Sigmoid colon (tissue), 7 donors: ENCODE data around the gene TUBA8. TPM values are rescaled to one million over a fixed set of nuclear protein-coding genes. Genes with fewer than 3 reads are reported as not detected.
A peak's percentile ranks its signal among the peaks of the same experiment; 100 is the strongest.

Source experiments
- DNase-seq: peaks from one replicate; pipeline ENCODE4 v3.0.0-alpha.2; 2019
- H3K27ac ChIP-seq, 4 donors: fragments of 200-600 bp; sonication (generic); one replicate each; pipeline ENCODE4 v1.5.1; 2016 to 2019; ENCODE audit warnings: mild to moderate bottlenecking in 1 of 4
- H3K27me3 ChIP-seq, 3 donors: fragments of 200-600 bp; sonication (generic); one replicate each; pipeline ENCODE4 v1.5.1; 2019; ENCODE audit warnings: mild to moderate bottlenecking in 1 of 3
- H3K36me3 ChIP-seq, 4 donors: fragments of 200-600 bp; sonication (generic); one replicate each; pipeline ENCODE4 v1.5.1; 2016 to 2019
- H3K4me1 ChIP-seq, 4 donors: fragments of 200-600 bp; sonication (generic); one replicate each; pipeline ENCODE4 v1.5.1; 2017 to 2019
- H3K4me3 ChIP-seq, 4 donors: fragments of 200-600 bp; sonication (generic); one replicate each; pipeline ENCODE4 v1.5.1; 2017 to 2019; ENCODE audit warnings: mild to moderate bottlenecking in 2 of 4, moderate library complexity in 1 of 4
- H3K9me3 ChIP-seq, 4 donors: fragments of 200-600 bp in 3 of 4; sonication (generic) in 3 of 4; one replicate each; pipeline versions ENCODE4 v1.5.1 to v1.6.1; 2013 to 2019
- EP300 ChIP-seq, 4 donors: sonication (generic); formaldehyde crosslinking; IDR thresholded peaks; one replicate each; pipeline ENCODE4 v1.6.1; 2017; ENCODE audit warnings: antibody characterized with exemption in 4 of 4
- POLR2A ChIP-seq, 2 donors: fragments of 450-650 bp; IDR thresholded peaks; one replicate each; pipeline ENCODE4 v1.6.1; 2016; ENCODE audit warnings: antibody characterized with exemption in 2 of 2, mild to moderate bottlenecking in 2 of 2, moderate library complexity in 2 of 2
- POLR2AphosphoS5 ChIP-seq, 4 donors: sonication (generic); formaldehyde crosslinking; IDR thresholded peaks; one replicate each; pipeline ENCODE4 v1.6.1; 2017; ENCODE audit warnings: antibody characterized with exemption in 4 of 4
- WGBS, 2 donors: extraction: QIAGEN DNeasy Blood & Tissue Kit; methylation state at CpG; one replicate each; pipeline ENCODE4 v1.1.7; 2013; 5-methylcytosine and 5-hydroxymethylcytosine counted together
- intact Hi-C: fragments of 100-400 bp; cut with DNase I; formaldehyde crosslinking; loops from one replicate; pipeline ENCODE4 v1.15.1; 2023
- polyA plus RNA-seq, 3 donors: library from polyadenylated mRNA; stranded (reverse); fragments of 200-250 nt; gene quantifications; one replicate each; pipeline ENCODE4 v1.2.3, GENCODE V29; 2013
- total RNA-seq, 4 donors: library from RNA; depleted of rRNA; stranded (reverse); fragments of >200 nt; gene quantifications; one replicate each; pipeline ENCODE4 v1.1.0, GENCODE V29; 2016
- TF ChIP-seq, protein P1 (sequence below), 4 experiments: fragments of 450-650 bp in 3 of 4; fragments of 200-600 bp in 1 of 4; IDR thresholded peaks; one replicate each; pipeline ENCODE4 v1.5.1; 2016 to 2019; ENCODE audit warnings: antibody characterized with exemption in 4 of 4, mild to moderate bottlenecking in 3 of 4, moderate library complexity in 2 of 4
- donor health status: healthy with polysubstance abuse.
- donor health status: Bipolar disorder and iron deficiency.
- donor health status: healthy.

Gene TUBA8
- total and polyA plus RNA-seq, 7 donors = 0.81 to 3.3 (median 1.1) TPM

DNA sequence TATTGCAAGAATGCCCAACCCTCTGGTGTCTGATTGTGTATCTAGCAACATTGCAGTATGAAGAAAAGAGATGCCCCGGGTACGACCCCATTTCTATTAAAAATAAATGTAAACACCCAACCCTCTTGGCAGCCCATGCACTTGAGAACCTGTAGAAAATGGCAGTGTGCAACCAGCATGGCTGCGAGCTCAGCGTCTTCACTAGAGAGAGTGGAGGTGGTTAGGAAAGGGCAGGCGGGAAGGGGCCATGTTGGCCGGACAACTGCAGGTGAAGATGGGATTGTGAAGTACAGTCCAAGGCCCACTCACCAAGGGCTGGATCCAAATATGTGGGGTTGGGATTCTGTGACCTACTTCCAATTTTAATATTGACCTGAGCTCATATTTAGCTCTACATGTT lies 16.9 kb upstream of the TUBA8 start:
- 90 to 93% methylated on average over 6 of the region's 6 CpGs for WGBS, 2 donors
- Histone ChIP-seq H3K4me3 (no peak overlapping the region), H3K27ac (peak overlapping the region in 3 of 4 donors; percentile 89 to 93 (median 90)), H3K9me3 (no peaks in the 10 kb centered on the region), H3K4me1 (peaks cover 0 to 37% (median 25%) of the 10 kb centered on the region in 4 donors), H3K36me3 (peaks cover 0 to 24% (median 3%) of the 10 kb centered on the region in 4 donors), H3K27me3 (no peaks in the 10 kb centered on the region)
- intact Hi-C loops = no loop called here
- no peak for TF ChIP-seq EP300 (IDR thresholded peaks at IDR 0.05)
- DNase-seq = no peak

GRCh38 chr22:18095101-18095805 lies 15.4 kb upstream of the TUBA8 start:
- Histone ChIP-seq H3K4me1 (peaks cover 0 to 37% (median 25%) of the 10 kb centered on the region in 4 donors), H3K36me3 (peaks cover 0 to 8% (median 0%) of the 10 kb centered on the region in 4 donors), H3K27me3 (no peaks in the 10 kb centered on the region), H3K4me3 (no peak overlapping the region), H3K27ac (peak overlapping the region in 3 of 4 donors; percentile 44 to 89 (median 54)), H3K9me3 (no peaks in the 10 kb centered on the region)
- TF ChIP-seq POLR2AphosphoS5 (IDR thresholded peaks at IDR 0.05) (no peak), EP300 (IDR thresholded peaks at IDR 0.05) (no peak), POLR2A (IDR thresholded peaks at IDR 0.05) (no peak)
- TF ChIP-seq, protein P1, sequence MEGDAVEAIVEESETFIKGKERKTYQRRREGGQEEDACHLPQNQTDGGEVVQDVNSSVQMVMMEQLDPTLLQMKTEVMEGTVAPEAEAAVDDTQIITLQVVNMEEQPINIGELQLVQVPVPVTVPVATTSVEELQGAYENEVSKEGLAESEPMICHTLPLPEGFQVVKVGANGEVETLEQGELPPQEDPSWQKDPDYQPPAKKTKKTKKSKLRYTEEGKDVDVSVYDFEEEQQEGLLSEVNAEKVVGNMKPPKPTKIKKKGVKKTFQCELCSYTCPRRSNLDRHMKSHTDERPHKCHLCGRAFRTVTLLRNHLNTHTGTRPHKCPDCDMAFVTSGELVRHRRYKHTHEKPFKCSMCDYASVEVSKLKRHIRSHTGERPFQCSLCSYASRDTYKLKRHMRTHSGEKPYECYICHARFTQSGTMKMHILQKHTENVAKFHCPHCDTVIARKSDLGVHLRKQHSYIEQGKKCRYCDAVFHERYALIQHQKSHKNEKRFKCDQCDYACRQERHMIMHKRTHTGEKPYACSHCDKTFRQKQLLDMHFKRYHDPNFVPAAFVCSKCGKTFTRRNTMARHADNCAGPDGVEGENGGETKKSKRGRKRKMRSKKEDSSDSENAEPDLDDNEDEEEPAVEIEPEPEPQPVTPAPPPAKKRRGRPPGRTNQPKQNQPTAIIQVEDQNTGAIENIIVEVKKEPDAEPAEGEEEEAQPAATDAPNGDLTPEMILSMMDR (IDR thresholded peaks at IDR 0.05) = no peak
- WGBS, 2 donors = 85 to 86% methylated on average over 8 of the region's 8 CpGs
- intact Hi-C loops = no loop called here
- DNase-seq = no peak

- TF ChIP-seq EP300 (IDR thresholded peaks at IDR 0.05) (no peak), POLR2AphosphoS5 (IDR thresholded peaks at IDR 0.05) (no peak), POLR2A (IDR thresholded peaks at IDR 0.05) (no peak)
- TF ChIP-seq, protein P1 (IDR thresholded peaks at IDR 0.05) = no peak
- Histone ChIP-seq H3K4me1 (peaks cover 0 to 29% (median 16%) of the 10 kb centered on the region in 4 donors), H3K27me3 (no peaks in the 10 kb centered on the region), H3K36me3 (peaks cover 0 to 4% (median 0%) of the 10 kb centered on the region in 4 donors), H3K27ac (no peak overlapping the region), H3K4me3 (no peak overlapping the region), H3K9me3 (no peaks in the 10 kb centered on the region)
- DNase-seq = no peak
- intact Hi-C loops = no loop called here
- 65 to 96% methylated on average over 3 of the region's 3 CpGs for WGBS, 2 donors
Measured at GRCh38 chr22:18096823-18097222, 13.8 kb upstream of the TUBA8 start.

- H3K9me3 ChIP-seq = no peaks in the 10 kb centered on the region
- H3K4me3 ChIP-seq = no peak overlapping the region
- no peak for TF ChIP-seq POLR2AphosphoS5 (IDR thresholded peaks at IDR 0.05)
- TF ChIP-seq EP300 (IDR thresholded peaks at IDR 0.05) = no peak
- no peak for TF ChIP-seq POLR2A (IDR thresholded peaks at IDR 0.05)
- TF ChIP-seq, protein P1 (IDR thresholded peaks at IDR 0.05) = no peak
- peaks cover 0 to 4% (median 0%) of the 10 kb centered on the region in 4 donors for H3K36me3 ChIP-seq
- H3K27me3 ChIP-seq = no peaks in the 10 kb centered on the region
- H3K27ac ChIP-seq = no peak overlapping the region
- no peak for DNase-seq
- peaks cover 0 to 5% (median 1%) of the 10 kb centered on the region in 4 donors for H3K4me1 ChIP-seq
- 94 to 95% methylated on average over 3 of the region's 3 CpGs for WGBS, 2 donors
- intact Hi-C loops = no loop called here
Measured at GRCh38 chr22:18100781-18101180, 9.8 kb upstream of the TUBA8 start.

GRCh38 chr22:18101536-18101935 lies 9.1 kb upstream of the TUBA8 start:
- no peak for DNase-seq
- Histone ChIP-seq H3K27ac (no peak overlapping the region), H3K4me3 (no peak overlapping the region), H3K27me3 (peaks cover 0 to 3% (median 0%) of the 10 kb centered on the region in 3 donors), H3K4me1 (no peaks in the 10 kb centered on the region), H3K36me3 (peaks cover 0 to 4% (median 0%) of the 10 kb centered on the region in 4 donors), H3K9me3 (no peaks in the 10 kb centered on the region)
- intact Hi-C loops = no loop called here
- 92 to 94% methylated on average over 4 of the region's 4 CpGs for WGBS, 2 donors
- TF ChIP-seq, protein P1 (IDR thresholded peaks at IDR 0.05) = no peak
- TF ChIP-seq POLR2AphosphoS5 (IDR thresholded peaks at IDR 0.05) (no peak), POLR2A (IDR thresholded peaks at IDR 0.05) (no peak), EP300 (IDR thresholded peaks at IDR 0.05) (no peak)
